GM12865 (cell line): Measurements from ENCODE around the gene ZNF385A.
A peak's percentile ranks its signal among the peaks of the same experiment; 100 is the strongest.

Experiments
- DNase-seq: peaks from one replicate; pipeline ENCODE4 v3.0.0; 2010; ENCODE audit warnings: low read depth
- H3K4me3 ChIP-seq: 2 replicates; pipeline ENCODE4 v1.5.1; 2011; ENCODE audit warnings: mild to moderate bottlenecking, low read depth, low read length, control low read depth
- CTCF ChIP-seq: IDR thresholded peaks from 2 replicates; pipeline ENCODE4 v1.5.1; 2011; ENCODE audit warnings: low read length, control low read depth, low read depth, inconsistent platforms; ENCODE audit not compliant: insufficient read depth; ENCODE audit errors: missing control alignments

ZNF385A gene

GRCh38 chr12:54384591-54385041, at the start of gene ZNF385A:
Gene ZNF385A, minus strand, starts transcription at chr12:54384733. Its CDS starts 219 bp downstream, at chr12:54384514.
- no peak within 1 kb of the TSS for H3K4me3 ChIP-seq
- peak; percentile 45 for DNase-seq
- TF ChIP-seq CTCF: no peak

- no peak overlapping the region for H3K4me3 ChIP-seq
- no peak for TF ChIP-seq CTCF
- DNase-seq: no peak
Observed at GRCh38 chr12:54432815-54433164, 48.3 kb upstream of the ZNF385A start.

GRCh38 chr12:54431911-54432814, 47.6 kb upstream of the ZNF385A start:
- no peak for TF ChIP-seq CTCF
- no peak for DNase-seq
- H3K4me3 ChIP-seq: no peak overlapping the region

- TF ChIP-seq CTCF: no peak
- DNase-seq: no peak
- no peak overlapping the region for H3K4me3 ChIP-seq
Observed at GRCh38 chr12:54430471-54431069, 46.0 kb upstream of the ZNF385A start.

- no peak overlapping the region for H3K4me3 ChIP-seq
- DNase-seq: no peak
- TF ChIP-seq CTCF: no peak
Observed at GRCh38 chr12:54429014-54429471, 44.5 kb upstream of the ZNF385A start.

- DNase-seq: no peak
- H3K4me3 ChIP-seq: no peak overlapping the region
Observed at GRCh38 chr12:54428050-54429013, 43.8 kb upstream of the ZNF385A start.

More at GRCh38 chr12:54428050-54429013, 43.8 kb upstream of the ZNF385A start:
- TF ChIP-seq CTCF: no peak
